D721Med (cell line): ENCODE measurements around the gene ZNF552.
"Not testable (repeated sequence)": the region's sequence is repeated elsewhere in the genome, so short reads cannot be mapped to it uniquely, and the experiment has no call there.

ENCODE experiments used
- DNase-seq: peaks from one replicate; pipeline ENCODE4 v3.0.0; 2011; ENCODE audit warnings: low spot score; ENCODE audit not compliant: insufficient read length
- FAIRE-seq: peaks from 2 replicates; lab custom pipeline; 2011; peaks lifted over from hg19 to GRCh38; lab: Jason Lieb, UNC
- CTCF ChIP-seq: IDR thresholded peaks from 2 replicates; pipeline ENCODE4 v1.5.1; 2012; ENCODE audit warnings: mild to moderate bottlenecking, control low read depth; ENCODE audit not compliant: insufficient read depth; ENCODE audit errors: missing control alignments

Gene ZNF552

GRCh38 chr19:57814505-57815246 lies at the start of gene ZNF552:
Gene ZNF552, minus strand, starts transcription at chr19:57814913. Its CDS starts 170 bp downstream, at chr19:57814743.
- peak; percentile 73 for DNase-seq
- FAIRE-seq: no peak
- TF ChIP-seq CTCF: no peak

GRCh38 chr19:57862351-57862750 lies 47.6 kb upstream of the ZNF552 start:
- DNase-seq, FAIRE-seq: not testable (repeated sequence)

- DNase-seq: not testable (repeated sequence)
- peak; percentile 78 for FAIRE-seq
Measured at GRCh38 chr19:57854117-57854516, 39.4 kb upstream of the ZNF552 start.

GRCh38 chr19:57851812-57852603 lies 37.3 kb upstream of the ZNF552 start:
- not testable (repeated sequence) for FAIRE-seq, DNase-seq

- TF ChIP-seq CTCF: no peak
- FAIRE-seq (no peak), DNase-seq (no peak)
Measured at GRCh38 chr19:57850553-57851017, 35.9 kb upstream of the ZNF552 start.

GRCh38 chr19:57849666-57850473 lies 35.2 kb upstream of the ZNF552 start, which contains the start of gene ZNF587:
Gene ZNF587, plus strand, starts transcription at chr19:57849859. Its CDS starts 180 bp downstream, at chr19:57850039.
- DNase-seq: peak; percentile 40
- peak; percentile 11 for FAIRE-seq

- FAIRE-seq, DNase-seq: not testable (repeated sequence)
Measured at GRCh38 chr19:57849162-57849665, 34.5 kb upstream of the ZNF552 start.

GRCh38 chr19:57847164-57847563 lies 32.5 kb upstream of the ZNF552 start:
- FAIRE-seq, DNase-seq: not testable (repeated sequence)

GRCh38 chr19:57841122-57841763 lies 26.5 kb upstream of the ZNF552 start:
- DNase-seq: no peak
- no peak for FAIRE-seq
- no peak for TF ChIP-seq CTCF

GRCh38 chr19:57838622-57839191 lies 24.0 kb upstream of the ZNF552 start:
- FAIRE-seq, DNase-seq: not testable (repeated sequence)

GRCh38 chr19:57836991-57837390 lies 22.3 kb upstream of the ZNF552 start:
- not testable (repeated sequence) for DNase-seq, FAIRE-seq
